HepG2 (cell line): ENCODE data around the gene NAALADL1. TPM values are rescaled to one million over a fixed set of nuclear protein-coding genes. Genes with fewer than 3 reads are reported as not detected.

Source experiments
- CREB1 ChIP-seq, 2 experiments: fragments of 450-650 bp in 1 of 2; IDR thresholded peaks; 2 replicates each; pipeline ENCODE4 v1.6.1; 2016 to 2017; ENCODE audit warnings: control low read depth in 1 of 2, mild to moderate bottlenecking in 1 of 2, missing compliant biosample characterization in 1 of 2, missing genetic modification characterization in 1 of 2
- HNRNPK ChIP-seq: fragments of 200-400 bp; formaldehyde crosslinking; IDR thresholded peaks from 2 replicates; pipeline ENCODE4 v1.6.1; 2018; ENCODE audit warnings: low read length, low read depth, moderate library complexity, mild to moderate bottlenecking; ENCODE audit not compliant: poor library complexity, severe bottlenecking
- IRF1 ChIP-seq: sonication (generic); formaldehyde crosslinking; IDR thresholded peaks from 2 replicates; pipeline ENCODE4 v1.4.0; 2020; ENCODE audit warnings: low read depth, mild to moderate bottlenecking, missing genetic modification reagents
- JUND ChIP-seq: sonication (generic); formaldehyde crosslinking; IDR thresholded peaks from 2 replicates; pipeline ENCODE4 v1.8.0; 2022; ENCODE audit warnings: mild to moderate bottlenecking, missing genetic modification reagents
- MAFG ChIP-seq: sonication (generic); formaldehyde crosslinking; IDR thresholded peaks from 2 replicates; pipeline ENCODE4 v1.5.1; 2020; ENCODE audit warnings: mild to moderate bottlenecking, missing genetic modification reagents
- ZBTB40 ChIP-seq, 2 experiments: fragments of 450-650 bp in 1 of 2; sonication (generic) in 1 of 2; formaldehyde crosslinking in 1 of 2; IDR thresholded peaks; 2 replicates each; pipeline versions ENCODE4 v1.6.1 to v1.8.0; 2016 to 2022; ENCODE audit warnings: antibody characterized with exemption in 1 of 2, mild to moderate bottlenecking in 1 of 2, missing genetic modification reagents in 1 of 2
- ZBTB7B ChIP-seq: sonication (generic); formaldehyde crosslinking; IDR thresholded peaks from 2 replicates; pipeline ENCODE4 v1.4.0; 2020; ENCODE audit warnings: missing genetic modification reagents
- ZFP90 ChIP-seq: sonication (generic); formaldehyde crosslinking; IDR thresholded peaks from 2 replicates; pipeline ENCODE4 v1.8.0; 2022; ENCODE audit warnings: missing genetic modification reagents, mild to moderate bottlenecking, inconsistent platforms, borderline replicate concordance
- ZNF33A ChIP-seq: sonication (generic); formaldehyde crosslinking; IDR thresholded peaks from 2 replicates; pipeline ENCODE4 v1.5.1; 2020; ENCODE audit warnings: missing genetic modification reagents, mild to moderate bottlenecking, moderate library complexity, borderline replicate concordance
- ZNF362 ChIP-seq: sonication (generic); formaldehyde crosslinking; IDR thresholded peaks from 2 replicates; pipeline ENCODE4 v1.4.0; 2020; ENCODE audit warnings: missing genetic modification reagents, mild to moderate bottlenecking, borderline replicate concordance
- ZNF451 ChIP-seq: sonication (generic); formaldehyde crosslinking; IDR thresholded peaks from 2 replicates; pipeline ENCODE4 v1.5.0; 2020; ENCODE audit warnings: mild to moderate bottlenecking, missing genetic modification reagents
- ZNF530 ChIP-seq: sonication (generic); formaldehyde crosslinking; IDR thresholded peaks from 2 replicates; pipeline ENCODE4 v1.5.0; 2020; ENCODE audit warnings: low read depth, mild to moderate bottlenecking, missing genetic modification reagents
- ZNF564 ChIP-seq: sonication (generic); formaldehyde crosslinking; IDR thresholded peaks from 2 replicates; pipeline ENCODE4 v1.8.1; 2023; ENCODE audit warnings: mild to moderate bottlenecking, missing genetic modification reagents
- polyA plus RNA-seq, 8 experiments: library from polyadenylated mRNA; depleted of rRNA in 3 of 8; stranded (reverse) in 7 of 8; unstranded in 1 of 8; fragments of >200 nt; fragmentation: Illumina TruSeq in 4 of 8; extraction: Trizol in 4 of 8; gene quantifications; 2 replicates each; pipeline versions ENCODE4 v1.2.1 to v1.2.3, GENCODE V29; 2011 to 2016; ENCODE audit warnings: low read depth in 4 of 8, missing spikeins in 1 of 8, mixed read lengths in 1 of 8; ENCODE audit not compliant: insufficient read depth in 1 of 8
- total RNA-seq, 5 experiments: library from RNA; depleted of rRNA; stranded (reverse); fragments of >200 nt; fragmentation: Illumina TruSeq; extraction: Trizol; gene quantifications; 2 replicates each; pipeline ENCODE4 v1.2.3, GENCODE V29; 2016; ENCODE audit warnings: low read depth in 1 of 5
- TF ChIP-seq, protein P1 (sequence below): sonication (generic); formaldehyde crosslinking; IDR thresholded peaks from 2 replicates; pipeline ENCODE4 v1.4.0; 2020; ENCODE audit warnings: missing genetic modification reagents, borderline replicate concordance

NAALADL1 gene
- total and polyA plus RNA-seq, 2 of the 13 experiments (the other 11 are each of a cell fraction or from before 2014, with no cell fraction given), result 9.3 to 33.9 TPM

DNA sequence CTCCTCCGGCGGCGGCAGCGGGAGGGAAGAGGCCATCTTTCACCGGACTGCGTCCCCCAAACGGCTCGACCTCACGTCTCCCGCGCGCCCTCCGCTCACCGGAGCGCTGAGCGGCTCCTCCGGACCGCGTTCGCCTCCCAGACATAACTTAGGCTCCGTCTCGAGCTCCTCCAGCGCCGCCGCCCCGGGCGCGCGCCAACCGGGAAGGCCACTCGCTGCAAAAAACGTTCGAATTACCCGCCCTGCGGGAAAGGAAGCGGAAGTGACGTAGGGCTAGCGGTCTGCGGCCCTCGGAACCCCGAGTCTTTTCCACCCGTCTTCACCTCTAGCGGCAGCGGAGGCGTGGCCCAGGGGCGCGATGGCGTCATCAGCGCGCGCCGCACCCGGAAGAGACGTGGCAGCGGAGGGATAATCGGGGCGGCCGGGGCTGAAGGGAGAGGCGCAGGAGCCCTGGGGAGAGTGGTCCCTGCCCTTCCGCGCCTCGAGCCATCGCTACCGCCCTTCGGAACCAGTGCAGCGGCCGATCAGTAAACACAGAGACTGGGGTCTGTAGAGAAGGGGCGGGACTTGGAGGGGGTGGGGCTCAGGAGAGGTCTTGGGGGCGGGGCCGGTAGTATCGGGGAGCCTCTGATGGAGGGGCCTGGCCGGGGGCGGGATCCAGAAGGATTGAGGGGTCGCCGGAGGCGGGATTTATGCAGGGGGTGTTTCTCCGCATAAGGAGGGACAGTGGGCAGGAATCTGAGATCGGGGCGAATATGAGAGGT, 25.7 kb upstream of the NAALADL1 start, which contains the start of the genes CDCA5 and ZFPL1 (continued):
- TF ChIP-seq, protein P1, sequence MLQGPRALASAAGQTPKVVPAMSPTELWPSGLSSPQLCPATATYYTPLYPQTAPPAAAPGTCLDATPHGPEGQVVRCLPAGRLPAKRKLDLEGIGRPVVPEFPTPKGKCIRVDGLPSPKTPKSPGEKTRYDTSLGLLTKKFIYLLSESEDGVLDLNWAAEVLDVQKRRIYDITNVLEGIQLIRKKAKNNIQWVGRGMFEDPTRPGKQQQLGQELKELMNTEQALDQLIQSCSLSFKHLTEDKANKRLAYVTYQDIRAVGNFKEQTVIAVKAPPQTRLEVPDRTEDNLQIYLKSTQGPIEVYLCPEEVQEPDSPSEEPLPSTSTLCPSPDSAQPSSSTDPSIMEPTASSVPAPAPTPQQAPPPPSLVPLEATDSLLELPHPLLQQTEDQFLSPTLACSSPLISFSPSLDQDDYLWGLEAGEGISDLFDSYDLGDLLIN, result peak; percentile 73
- TF ChIP-seq JUND, result no peak
- TF ChIP-seq ZNF451, result peak; percentile 78; the same call in 1 of the 2 replicates
- TF ChIP-seq CREB1 (IDR thresholded peaks at IDR 0.05), result peak; percentile 99
- peak; percentile 100 for TF ChIP-seq CREB1 (CRISPR knock-in tag; IDR thresholded peaks at IDR 0.05)
- TF ChIP-seq ZNF564 (CRISPR knock-in tag), result peak; percentile 86; the same call in 1 of the 2 replicates
- TF ChIP-seq ZNF33A (CRISPR knock-in tag), result no peak
- TF ChIP-seq ZNF362, result peak; percentile 88
- TF ChIP-seq MAFG (CRISPR knock-in tag), result no peak
- peak; percentile 16; the same call in 1 of the 2 replicates for TF ChIP-seq ZFP90 (CRISPR knock-in tag)
- no peak for TF ChIP-seq ZNF530 (CRISPR knock-in tag)
- TF ChIP-seq ZBTB7B, result peak; percentile 63
- TF ChIP-seq HNRNPK, result peak; percentile 48
- TF ChIP-seq ZBTB40 (IDR thresholded peaks at IDR 0.05), result peak; percentile 83
- peak; percentile 98 for TF ChIP-seq ZBTB40 (CRISPR knock-in tag; IDR thresholded peaks at IDR 0.05)
- no peak for TF ChIP-seq IRF1 (CRISPR knock-in tag)
